Endothelial cell of umbilical vein (primary cell): ENCODE results near the gene PBOV1.

ENCODE experiments used
- EZH2 ChIP-seq: IDR thresholded peaks from 2 replicates; pipeline ENCODE4 v1.6.1; 2012; ENCODE audit warnings: borderline replicate concordance, low read depth, mild to moderate bottlenecking, moderate library complexity, low read length, inconsistent platforms; ENCODE audit not compliant: severe bottlenecking
- FOS ChIP-seq: IDR thresholded peaks from 2 replicates; pipeline ENCODE4 v1.6.1; 2011; ENCODE audit warnings: mild to moderate bottlenecking, low read length, moderate library complexity, borderline replicate concordance; ENCODE audit not compliant: insufficient read depth
- JUN ChIP-seq: IDR thresholded peaks from 2 replicates; pipeline ENCODE4 v1.6.1; 2011; ENCODE audit warnings: borderline replicate concordance, low read depth; ENCODE audit not compliant: insufficient read length, insufficient read depth
- POLR2A ChIP-seq: IDR thresholded peaks from 2 replicates; pipeline ENCODE4 v1.6.1; 2012; ENCODE audit warnings: low read depth, mild to moderate bottlenecking, control low read depth, low read length
- POLR2AphosphoS5 ChIP-seq: IDR thresholded peaks from 2 replicates; pipeline ENCODE4 v1.6.1; 2012; ENCODE audit warnings: low read depth, mild to moderate bottlenecking, control low read depth, low read length, moderate library complexity; ENCODE audit not compliant: insufficient read depth
- TF ChIP-seq, protein P1 (sequence below), 2 donors: IDR thresholded peaks; 1 replicate in 1 of 2; 2 replicates in 1 of 2; pipeline ENCODE4 v1.5.1; 2011; ENCODE audit warnings: low read length in 2 of 2, mild to moderate bottlenecking in 2 of 2, moderate library complexity in 2 of 2, control low read depth in 1 of 2, inconsistent platforms in 1 of 2, low read depth in 1 of 2; ENCODE audit not compliant: insufficient read depth in 1 of 2; ENCODE audit errors: extremely low read depth in 1 of 2

- TF ChIP-seq POLR2A = no peak
- no peak for TF ChIP-seq JUN
- TF ChIP-seq, protein P1, sequence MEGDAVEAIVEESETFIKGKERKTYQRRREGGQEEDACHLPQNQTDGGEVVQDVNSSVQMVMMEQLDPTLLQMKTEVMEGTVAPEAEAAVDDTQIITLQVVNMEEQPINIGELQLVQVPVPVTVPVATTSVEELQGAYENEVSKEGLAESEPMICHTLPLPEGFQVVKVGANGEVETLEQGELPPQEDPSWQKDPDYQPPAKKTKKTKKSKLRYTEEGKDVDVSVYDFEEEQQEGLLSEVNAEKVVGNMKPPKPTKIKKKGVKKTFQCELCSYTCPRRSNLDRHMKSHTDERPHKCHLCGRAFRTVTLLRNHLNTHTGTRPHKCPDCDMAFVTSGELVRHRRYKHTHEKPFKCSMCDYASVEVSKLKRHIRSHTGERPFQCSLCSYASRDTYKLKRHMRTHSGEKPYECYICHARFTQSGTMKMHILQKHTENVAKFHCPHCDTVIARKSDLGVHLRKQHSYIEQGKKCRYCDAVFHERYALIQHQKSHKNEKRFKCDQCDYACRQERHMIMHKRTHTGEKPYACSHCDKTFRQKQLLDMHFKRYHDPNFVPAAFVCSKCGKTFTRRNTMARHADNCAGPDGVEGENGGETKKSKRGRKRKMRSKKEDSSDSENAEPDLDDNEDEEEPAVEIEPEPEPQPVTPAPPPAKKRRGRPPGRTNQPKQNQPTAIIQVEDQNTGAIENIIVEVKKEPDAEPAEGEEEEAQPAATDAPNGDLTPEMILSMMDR (IDR thresholded peaks at IDR 0.05; ENCODE audit: extremely low read depth in 1 of 2, insufficient read depth in 1 of 2, low read depth in 1 of 2, low read length in 2 of 2) = no peak
- no peak for TF ChIP-seq FOS
- TF ChIP-seq EZH2 = no peak
- no peak for TF ChIP-seq POLR2AphosphoS5
Measured at GRCh38 chr6:138258197-138258596, 39.9 kb upstream of the PBOV1 start.
